Omental fat pad (tissue), 4 donors: ENCODE results near the gene SLC2A4RG. TPM values are rescaled to one million over a fixed set of nuclear protein-coding genes. Genes with fewer than 3 reads are reported as not detected.

Source experiments
- ATAC-seq: fragments of 150-250 bp; one replicate; pipeline ENCODE4 v1.9.1; 2016; ENCODE audit warnings: mild to moderate bottlenecking, moderate library complexity; ENCODE audit not compliant: low FRiP score
- DNase-seq: peaks from one replicate; pipeline ENCODE4 v3.0.0-alpha.2; 2019; ENCODE audit warnings: low spot score
- CTCF ChIP-seq, 3 donors: fragments of 450-650 bp; IDR thresholded peaks; one replicate each; pipeline ENCODE4 v1.5.1; 2016 to 2017; ENCODE audit warnings: antibody characterized with exemption in 3 of 3, mild to moderate bottlenecking in 3 of 3, moderate library complexity in 2 of 3
- total RNA-seq, 4 donors: library from RNA; depleted of rRNA; stranded (reverse); fragments of >200 nt; gene quantifications; one replicate each; pipeline ENCODE4 v1.1.0, GENCODE V29; 2016

Gene SLC2A4RG
- 10 to 100 TPM; 25.3 to 82.0 (median 40.9) TPM for total RNA-seq

GRCh38 chr20:63739130-63740069, at the start of gene SLC2A4RG:
Gene SLC2A4RG (plus strand): TSS chr20:63739776. CDS start chr20:63739913, 137 bp downstream.
- DNase-seq (no peak), ATAC-seq (peak; percentile 74)
- TF ChIP-seq CTCF (IDR thresholded peaks at IDR 0.05), result no peak

GRCh38 chr20:63690003-63690897, 49.3 kb upstream of the SLC2A4RG start:
- no peak for TF ChIP-seq CTCF (IDR thresholded peaks at IDR 0.05)
- DNase-seq (no peak), ATAC-seq (no peak)

- ATAC-seq (no peak), DNase-seq (no peak)
- TF ChIP-seq CTCF (IDR thresholded peaks at IDR 0.05), result no peak
Measured at GRCh38 chr20:63690898-63691710, 48.5 kb upstream of the SLC2A4RG start.

- no peak for DNase-seq
Measured at GRCh38 chr20:63691711-63692435, 47.7 kb upstream of the SLC2A4RG start.

GRCh38 chr20:63692436-63693082, 47.0 kb upstream of the SLC2A4RG start:
- no peak for ATAC-seq
- no peak for TF ChIP-seq CTCF (IDR thresholded peaks at IDR 0.05)

More at GRCh38 chr20:63691711-63692435, 47.7 kb upstream of the SLC2A4RG start:
- ATAC-seq, result no peak
- TF ChIP-seq CTCF (IDR thresholded peaks at IDR 0.05), result no peak

More at GRCh38 chr20:63692436-63693082, 47.0 kb upstream of the SLC2A4RG start:
- no peak for DNase-seq
